Bronchial epithelial cell (primary cell): ENCODE data around the gene ECPAS. TPM values are rescaled to one million over a fixed set of nuclear protein-coding genes. Genes with fewer than 3 reads are reported as not detected.
A peak's percentile ranks its signal among the peaks of the same experiment; 100 is the strongest.

Source experiments
- DNase-seq: peaks from one replicate; pipeline ENCODE4 v3.0.0-alpha.2; 2010; ENCODE audit warnings: low read depth
- FAIRE-seq: peaks from 2 replicates; lab custom pipeline; 2011; peaks lifted over from hg19 to GRCh38; lab: Jason Lieb, UNC
- H3K27me3 ChIP-seq: 2 replicates; pipeline ENCODE4 v1.5.1; 2011; ENCODE audit warnings: low read length; ENCODE audit not compliant: control insufficient read depth, insufficient read depth
- H3K36me3 ChIP-seq: 2 replicates; pipeline ENCODE4 v1.5.1; 2011; ENCODE audit warnings: low read length; ENCODE audit not compliant: control insufficient read depth, insufficient read depth
- H3K4me3 ChIP-seq: 2 replicates; pipeline ENCODE4 v1.5.1; 2011; ENCODE audit warnings: mild to moderate bottlenecking, low read depth, low read length, control low read depth
- CTCF ChIP-seq: IDR thresholded peaks from 2 replicates; pipeline ENCODE4 v1.5.1; 2011; ENCODE audit warnings: mild to moderate bottlenecking, moderate library complexity, low read length, control low read depth, inconsistent platforms; ENCODE audit not compliant: insufficient read depth, severe bottlenecking
- total RNA-seq: library from RNA; depleted of rRNA; stranded (reverse); fragments of >200 nt; gene quantifications from 2 replicates; pipeline ENCODE4 v1.2.1, GENCODE V29; 2014

Gene ECPAS
- total RNA-seq, 1 donor from 2014 or later: 102 TPM

DNA sequence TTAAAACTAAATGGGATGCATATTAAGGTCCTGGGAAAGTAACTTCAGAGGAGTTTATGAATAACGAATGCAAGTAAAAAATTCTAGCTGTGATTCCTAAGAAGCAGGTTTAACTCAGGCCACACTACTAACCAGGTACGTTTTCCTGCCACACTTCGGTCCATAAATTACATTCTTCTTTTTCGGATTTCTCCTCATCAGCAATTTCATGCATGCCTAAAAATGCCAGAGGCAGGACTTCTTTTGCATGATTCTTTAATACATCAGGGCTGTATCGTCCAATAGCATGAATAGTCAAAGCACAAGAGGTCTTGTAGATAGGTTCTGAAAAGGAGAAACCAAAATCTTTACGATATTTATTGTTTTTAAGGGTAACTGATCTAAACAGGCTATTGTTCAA lies 111.9 kb downstream of the ECPAS start:
- Histone ChIP-seq H3K27me3 (no peaks in the 10 kb centered on the region), H3K36me3 (peaks cover 22% of the 10 kb centered on the region), H3K4me3 (no peak overlapping the region)
- no peak for TF ChIP-seq CTCF
- FAIRE-seq (no peak), DNase-seq (no peak)

DNA sequence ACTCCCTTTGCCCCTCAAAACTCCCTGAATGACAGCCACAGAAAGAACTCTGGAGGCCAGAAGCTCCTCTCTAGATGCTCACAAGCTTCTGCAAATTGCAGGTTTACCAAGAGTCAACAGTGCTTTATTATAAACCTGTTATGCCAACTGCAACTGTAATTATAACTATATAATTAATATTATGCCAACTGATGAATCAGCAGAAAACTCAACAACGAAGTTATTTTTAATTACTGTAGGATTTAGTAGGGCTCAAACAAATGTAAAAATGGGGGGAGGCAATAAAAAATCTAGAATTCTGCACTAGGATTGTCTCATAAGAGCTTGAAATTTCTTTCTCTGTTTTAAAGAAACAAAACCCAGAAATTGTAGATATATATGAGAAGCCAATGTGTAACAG lies 117.2 kb downstream of the ECPAS start:
- H3K36me3 ChIP-seq: peaks cover 17% of the 10 kb centered on the region
- no peaks in the 10 kb centered on the region for H3K27me3 ChIP-seq
- TF ChIP-seq CTCF: no peak
- H3K4me3 ChIP-seq: no peak overlapping the region
- FAIRE-seq (no peak), DNase-seq (no peak)

DNA sequence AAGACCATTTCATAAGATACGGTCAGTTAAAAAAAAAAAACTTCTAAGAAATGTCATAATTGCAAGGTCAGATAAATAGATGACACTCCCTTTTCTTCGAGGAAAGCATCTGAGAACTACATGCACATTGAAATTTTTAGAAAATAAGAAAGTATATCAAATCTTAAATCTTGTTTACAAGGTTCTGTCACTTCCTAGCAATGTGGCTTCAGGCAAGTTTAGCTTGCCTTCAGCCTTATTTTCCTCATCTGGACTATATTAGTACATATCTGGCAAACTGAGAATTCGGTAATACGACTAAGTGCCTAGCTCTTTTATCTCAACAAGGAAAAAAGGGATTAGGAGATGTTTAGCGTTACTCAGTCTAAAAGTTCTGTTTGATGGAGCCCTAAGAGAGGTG lies 121.7 kb downstream of the ECPAS start:
- H3K27me3 ChIP-seq: no peaks in the 10 kb centered on the region
- no peak for TF ChIP-seq CTCF
- no peak for FAIRE-seq
- H3K36me3 ChIP-seq: peaks cover 7% of the 10 kb centered on the region
- no peak for DNase-seq
- no peak overlapping the region for H3K4me3 ChIP-seq

DNA sequence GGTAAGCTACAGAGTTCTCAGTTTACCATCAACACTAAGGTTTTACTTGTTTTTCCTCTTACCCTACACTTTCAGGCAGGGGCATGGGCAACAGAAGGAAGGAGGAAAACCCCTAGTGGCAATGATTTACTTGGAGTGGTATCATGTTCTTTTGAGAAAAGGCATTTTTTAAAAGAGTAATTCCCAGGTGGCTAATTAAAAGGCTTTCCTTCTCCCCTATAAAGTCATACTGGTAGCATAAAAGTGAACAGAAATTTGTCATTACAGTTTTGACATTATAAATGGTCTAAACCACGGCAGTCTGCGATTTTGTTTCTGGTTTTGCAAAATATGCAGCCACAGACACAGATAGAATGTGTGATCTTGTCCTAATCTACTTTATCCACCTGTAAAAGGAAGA lies 123.3 kb downstream of the ECPAS start:
- Histone ChIP-seq H3K36me3 (peaks cover 7% of the 10 kb centered on the region), H3K27me3 (no peaks in the 10 kb centered on the region), H3K4me3 (no peak overlapping the region)
- TF ChIP-seq CTCF: no peak
- FAIRE-seq: no peak
- no peak for DNase-seq

DNA sequence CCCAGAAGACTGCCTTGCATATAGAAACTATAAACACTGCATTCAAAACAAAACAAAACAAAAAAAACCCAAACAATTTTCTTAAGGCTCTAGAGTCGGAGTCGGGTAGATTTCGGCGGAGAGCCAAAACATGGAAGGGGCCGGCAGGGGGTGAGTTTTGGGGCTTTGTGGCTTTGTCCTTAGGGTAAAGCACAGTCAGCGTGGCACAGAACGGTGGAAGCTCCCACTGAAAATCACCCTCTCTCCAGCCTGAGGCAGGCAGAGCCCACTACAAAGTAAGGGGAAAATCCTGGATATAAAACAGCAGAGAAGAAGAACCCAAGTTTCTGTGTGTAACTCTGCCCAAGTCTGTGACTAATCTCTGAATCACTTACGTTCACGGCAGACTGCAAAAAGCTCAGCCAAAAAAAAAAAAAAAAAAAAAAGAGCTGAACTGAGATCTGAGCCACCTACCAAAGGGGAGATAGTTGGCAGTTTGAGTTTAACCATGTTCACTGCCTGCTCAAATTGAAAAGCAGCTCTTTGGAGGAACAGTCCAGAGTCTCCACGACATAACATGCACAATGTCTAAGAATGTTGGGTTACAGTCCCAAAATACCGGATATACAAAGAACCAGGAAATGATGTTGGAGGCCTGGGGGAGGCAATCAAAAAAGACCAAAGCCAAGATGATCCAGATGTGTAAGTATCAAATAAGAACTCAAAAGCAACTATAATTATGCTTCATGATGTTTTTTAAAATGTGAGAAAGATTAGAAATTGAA lies 127.5 kb downstream of the ECPAS start:
- no peak overlapping the region for H3K4me3 ChIP-seq
- peak; percentile 93 for DNase-seq
- no peaks in the 10 kb centered on the region for H3K27me3 ChIP-seq
- H3K36me3 ChIP-seq: peaks cover 3% of the 10 kb centered on the region
- TF ChIP-seq CTCF: no peak
- no peak for FAIRE-seq

- H3K27me3 ChIP-seq: no peaks in the 10 kb centered on the region
- no peak for FAIRE-seq
Observed at GRCh38 chr9:111352545-111352944, 131.6 kb downstream of the ECPAS start.

More at GRCh38 chr9:111352545-111352944, 131.6 kb downstream of the ECPAS start:
- Histone ChIP-seq H3K36me3 (no peaks in the 10 kb centered on the region), H3K4me3 (no peak overlapping the region)
- no peak for TF ChIP-seq CTCF
- DNase-seq: no peak
